Activated T-cell treated with anti-CD3 and anti-CD28 coated beads for 24 hours (primary cell): Measurements from ENCODE around the gene PHC3.

Experiments
- DNase-seq: peaks from one replicate; pipeline ENCODE4 v3.0.0-alpha.2; 2020; ENCODE audit warnings: low read depth

The PHC3 gene

DNA sequence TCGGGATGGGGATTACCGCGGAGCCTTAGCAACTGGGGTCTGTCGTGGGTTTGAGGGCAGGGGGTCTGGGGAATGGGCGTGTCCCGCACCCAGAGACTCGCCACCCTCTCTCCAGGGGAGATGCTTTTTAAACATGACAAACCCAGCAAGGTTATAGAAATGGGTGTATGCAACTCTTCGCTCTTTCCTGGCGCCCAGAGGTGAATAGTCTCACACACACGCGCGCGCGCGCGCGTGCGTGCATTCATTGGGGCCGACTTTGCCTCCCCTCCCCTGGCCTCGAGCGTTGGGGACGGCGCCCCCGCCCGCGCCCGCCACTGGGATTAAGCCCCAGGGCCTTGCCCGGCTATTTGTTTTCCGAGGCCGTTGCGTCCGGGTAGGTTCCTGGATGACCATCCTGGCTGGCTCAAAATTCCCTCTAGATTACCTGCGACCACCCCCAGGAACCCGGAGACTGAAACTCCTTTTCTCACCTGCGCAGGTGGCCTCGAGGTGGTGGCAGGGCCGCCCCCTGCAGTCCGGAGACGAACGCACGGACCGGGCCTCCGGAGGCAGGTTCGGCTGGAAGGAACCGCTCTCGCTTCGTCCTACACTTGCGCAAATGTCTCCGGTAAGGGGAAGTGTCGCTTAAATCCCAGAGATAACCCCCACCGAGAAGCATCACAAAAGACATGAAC, 143.0 kb downstream of the PHC3 start:
- no peak for DNase-seq
